Nephron progenitor cell (in vitro differentiated cells): Measurements from ENCODE around the gene ST6GAL1.
"Not testable (repeated sequence)": the region's sequence is repeated elsewhere in the genome, so short reads cannot be mapped to it uniquely, and the experiment has no call there.

Experiments
- DNase-seq: peaks from one replicate; pipeline ENCODE4 v3.0.0; 2021
- H3K27ac Mint-ChIP-seq: 2 replicates; pipeline ENCODE4 v1.8.0; 2021; ENCODE audit warnings: mild to moderate bottlenecking, moderate library complexity, mixed read lengths
- H3K27me3 Mint-ChIP-seq: 2 replicates; pipeline ENCODE4 v1.8.0; 2021; ENCODE audit warnings: mild to moderate bottlenecking, low read depth, mixed read lengths; ENCODE audit not compliant: poor library complexity
- H3K36me3 Mint-ChIP-seq: 2 replicates; pipeline ENCODE4 v1.8.0; 2021; ENCODE audit warnings: low read depth, mixed read lengths
- H3K4me1 Mint-ChIP-seq: 2 replicates; pipeline ENCODE4 v1.8.0; 2021; ENCODE audit warnings: mixed read lengths
- H3K4me3 Mint-ChIP-seq: 2 replicates; pipeline ENCODE4 v1.8.0; 2021; ENCODE audit warnings: mild to moderate bottlenecking, moderate library complexity, mixed read lengths
- H3K9me3 Mint-ChIP-seq: 2 replicates; pipeline ENCODE4 v1.8.0; 2021; ENCODE audit warnings: mild to moderate bottlenecking, moderate library complexity, mixed read lengths
- CTCF ChIP-seq: fragments of 200-600 bp; sonication (generic); IDR thresholded peaks from 2 replicates; pipeline ENCODE4 v1.5.0; 2021; ENCODE audit warnings: antibody characterized with exemption

ST6GAL1 gene

GRCh38 chr3:186953011-186953487 lies 22.7 kb downstream of the ST6GAL1 start:
- peaks cover 10% of the 10 kb centered on the region for H3K4me1 Mint-ChIP-seq
- H3K27me3 Mint-ChIP-seq = peaks cover 2% of the 10 kb centered on the region
- no peak for TF ChIP-seq CTCF
- peak overlapping the region; percentile 49 for H3K27ac Mint-ChIP-seq
- DNase-seq = no peak
- peaks cover 52% of the 10 kb centered on the region for H3K9me3 Mint-ChIP-seq
- H3K36me3 Mint-ChIP-seq = peaks cover 99% of the 10 kb centered on the region
- no peak overlapping the region for H3K4me3 Mint-ChIP-seq

GRCh38 chr3:186953992-186954699 lies 23.8 kb downstream of the ST6GAL1 start:
- not testable (repeated sequence) for H3K4me1 Mint-ChIP-seq, H3K27me3 Mint-ChIP-seq, DNase-seq, H3K4me3 Mint-ChIP-seq, H3K27ac Mint-ChIP-seq
- H3K36me3 Mint-ChIP-seq = peaks cover 88% of the 10 kb centered on the region
- H3K9me3 Mint-ChIP-seq = peaks cover 52% of the 10 kb centered on the region

- H3K36me3 Mint-ChIP-seq = peaks cover 86% of the 10 kb centered on the region
- no peak for DNase-seq
- H3K4me3 Mint-ChIP-seq = no peak overlapping the region
- H3K27me3 Mint-ChIP-seq = peaks cover 3% of the 10 kb centered on the region
- peaks cover 43% of the 10 kb centered on the region for H3K9me3 Mint-ChIP-seq
- TF ChIP-seq CTCF = no peak
- peak overlapping the region; percentile 14 for H3K27ac Mint-ChIP-seq
- H3K4me1 Mint-ChIP-seq = peaks cover 6% of the 10 kb centered on the region
Measured at GRCh38 chr3:186955898-186956696, 25.8 kb downstream of the ST6GAL1 start.

- H3K27ac Mint-ChIP-seq = no peak overlapping the region
- H3K9me3 Mint-ChIP-seq = peaks cover 14% of the 10 kb centered on the region
- H3K36me3 Mint-ChIP-seq = peaks cover 76% of the 10 kb centered on the region
- no peak for DNase-seq
- peaks cover 23% of the 10 kb centered on the region for H3K4me1 Mint-ChIP-seq
- no peak for TF ChIP-seq CTCF
- peaks cover 3% of the 10 kb centered on the region for H3K27me3 Mint-ChIP-seq
- no peak overlapping the region for H3K4me3 Mint-ChIP-seq
Measured at GRCh38 chr3:186959029-186959624, 28.8 kb downstream of the ST6GAL1 start.

- Mint-ChIP-seq H3K4me3 (no peak overlapping the region), H3K36me3 (peaks cover 67% of the 10 kb centered on the region), H3K27ac (no peak overlapping the region), H3K4me1 (peaks cover 26% of the 10 kb centered on the region), H3K27me3 (peaks cover 3% of the 10 kb centered on the region), H3K9me3 (peaks cover 2% of the 10 kb centered on the region)
- TF ChIP-seq CTCF = no peak
- DNase-seq = no peak
Measured at GRCh38 chr3:186960347-186960746, 30.0 kb downstream of the ST6GAL1 start.

- DNase-seq = no peak
- no peak overlapping the region for H3K27ac Mint-ChIP-seq
- peaks cover 67% of the 10 kb centered on the region for H3K36me3 Mint-ChIP-seq
- peaks cover 28% of the 10 kb centered on the region for H3K4me1 Mint-ChIP-seq
- peaks cover 3% of the 10 kb centered on the region for H3K27me3 Mint-ChIP-seq
- H3K4me3 Mint-ChIP-seq = no peak overlapping the region
- H3K9me3 Mint-ChIP-seq = no peaks in the 10 kb centered on the region
- TF ChIP-seq CTCF = no peak
Measured at GRCh38 chr3:186962445-186962844, 32.1 kb downstream of the ST6GAL1 start.
